HG03135 (cell line): ENCODE measurements around the gene PAM.
"Not testable (repeated sequence)": the region's sequence is repeated elsewhere in the genome, so short reads cannot be mapped to it uniquely, and the experiment has no call there.

Experiments
- ATAC-seq: cut with Tn5 transposase; IDR thresholded peaks from one replicate; pipeline ENCODE4 v1.9.1; 2021; ENCODE audit warnings: mild to moderate bottlenecking, moderate library complexity; ENCODE audit not compliant: unreplicated experiment

Gene PAM

GRCh38 chr5:102750151-102750834 lies 4.8 kb upstream of the PAM start:
- ATAC-seq, result no peak

GRCh38 chr5:102751903-102752376 lies 3.2 kb upstream of the PAM start:
- not testable (repeated sequence) for ATAC-seq

DNA sequence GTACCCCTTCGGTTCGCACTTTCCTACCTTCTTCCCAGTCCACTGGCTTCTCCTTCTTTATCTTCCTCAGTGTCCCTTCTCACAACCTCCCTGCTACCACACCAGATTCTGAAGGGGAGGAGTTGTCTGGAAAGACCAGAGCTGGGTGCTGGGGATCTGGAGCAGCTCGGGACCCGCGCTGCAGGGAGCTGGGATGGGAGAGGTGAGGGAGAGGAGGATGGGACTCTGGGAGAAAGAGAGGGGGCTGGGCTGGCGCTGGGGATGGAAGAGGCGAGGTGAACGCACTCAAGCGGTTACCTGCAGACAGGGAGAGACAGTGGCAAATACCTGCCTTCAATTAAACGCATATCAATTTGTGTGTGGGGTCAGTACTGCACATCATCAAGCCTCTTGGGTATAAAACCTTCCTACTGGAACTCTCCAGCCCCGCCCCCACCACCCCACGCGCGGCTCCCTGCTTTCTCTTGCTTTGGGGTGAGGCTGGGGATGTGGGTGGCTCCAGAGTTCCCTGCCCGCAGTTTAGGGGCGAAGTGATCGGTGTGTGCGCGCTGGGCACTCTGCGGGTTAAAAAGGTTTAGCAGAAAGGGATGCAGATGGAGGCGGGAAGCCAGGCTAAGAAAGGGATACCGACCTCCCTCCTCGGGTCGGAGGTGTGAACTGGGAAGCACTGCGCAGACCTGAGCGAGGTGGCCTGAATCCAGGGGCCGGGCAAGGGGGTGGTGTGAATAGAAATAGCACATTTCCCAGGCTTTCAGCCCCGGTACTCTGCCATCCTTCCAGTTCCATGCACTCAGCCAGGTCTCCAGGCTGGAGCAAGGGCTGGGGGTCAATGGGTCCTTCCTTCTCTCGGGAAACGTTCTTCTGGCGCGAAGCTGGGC lies 977 bp upstream of the PAM start:
- ATAC-seq, result no peak

DNA sequence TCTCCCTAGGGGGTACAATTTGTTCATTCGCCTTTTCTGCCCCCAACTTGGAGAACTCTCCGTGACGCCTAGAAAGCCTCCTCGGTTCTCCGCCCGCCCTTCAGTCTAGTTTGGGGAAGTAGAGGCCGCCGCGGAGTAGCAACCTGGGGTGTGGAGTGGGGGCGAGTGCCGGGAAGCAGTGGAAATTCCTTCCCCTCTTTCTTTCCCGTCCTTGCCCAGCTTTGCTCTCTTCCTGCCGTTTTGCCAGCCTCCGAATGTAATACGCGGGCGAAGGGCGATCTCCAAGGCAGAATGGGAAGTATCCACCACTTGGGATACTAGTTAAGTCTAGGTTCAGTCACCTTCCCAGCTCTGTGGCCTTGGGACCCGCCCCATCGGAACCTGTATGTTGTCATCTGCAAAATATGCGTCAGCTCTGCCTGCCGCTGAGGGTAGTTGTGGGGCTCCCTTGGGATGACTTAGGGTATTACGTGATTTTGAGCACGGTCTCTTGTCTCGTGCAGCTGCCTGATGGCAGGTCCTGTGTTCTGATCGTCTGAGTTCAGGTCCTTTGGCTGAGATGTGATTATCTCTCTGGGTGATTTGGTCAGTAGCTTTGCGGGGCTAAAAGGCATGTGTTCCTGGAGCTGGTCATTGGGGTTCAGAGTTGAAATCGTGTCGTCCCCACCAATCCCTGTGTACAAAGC lies 724 bp downstream of the PAM start:
- ATAC-seq, result peak; percentile 77

- no peak for ATAC-seq
Measured at GRCh38 chr5:102758576-102758975, 3.5 kb downstream of the PAM start.

- no peak for ATAC-seq
Measured at GRCh38 chr5:102759289-102759688, 4.2 kb downstream of the PAM start.

DNA sequence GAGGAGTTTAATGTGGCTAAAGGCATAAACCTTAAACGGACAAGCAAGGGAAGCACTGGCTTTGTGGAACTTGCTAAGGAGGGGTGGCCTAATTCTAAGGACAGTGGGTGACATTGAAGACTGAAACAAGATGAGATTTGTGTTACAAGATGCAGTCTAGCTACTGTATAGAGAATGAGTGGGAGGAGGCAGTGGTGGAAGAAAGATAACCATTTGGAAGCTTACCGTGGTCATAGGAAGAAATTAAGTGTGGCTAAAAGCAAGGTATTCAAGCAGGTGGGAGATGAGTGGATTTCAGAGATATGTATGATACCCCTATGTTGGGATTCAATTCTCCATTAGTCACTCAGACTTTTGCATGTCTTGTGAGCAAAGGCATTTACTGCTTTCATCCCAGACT lies 4.6 kb downstream of the PAM start:
- ATAC-seq, result no peak

GRCh38 chr5:102760815-102761214 lies 5.7 kb downstream of the PAM start:
- no peak for ATAC-seq

- peak; percentile 84 for ATAC-seq
Measured at GRCh38 chr5:102762095-102762534, 7.0 kb downstream of the PAM start.

DNA sequence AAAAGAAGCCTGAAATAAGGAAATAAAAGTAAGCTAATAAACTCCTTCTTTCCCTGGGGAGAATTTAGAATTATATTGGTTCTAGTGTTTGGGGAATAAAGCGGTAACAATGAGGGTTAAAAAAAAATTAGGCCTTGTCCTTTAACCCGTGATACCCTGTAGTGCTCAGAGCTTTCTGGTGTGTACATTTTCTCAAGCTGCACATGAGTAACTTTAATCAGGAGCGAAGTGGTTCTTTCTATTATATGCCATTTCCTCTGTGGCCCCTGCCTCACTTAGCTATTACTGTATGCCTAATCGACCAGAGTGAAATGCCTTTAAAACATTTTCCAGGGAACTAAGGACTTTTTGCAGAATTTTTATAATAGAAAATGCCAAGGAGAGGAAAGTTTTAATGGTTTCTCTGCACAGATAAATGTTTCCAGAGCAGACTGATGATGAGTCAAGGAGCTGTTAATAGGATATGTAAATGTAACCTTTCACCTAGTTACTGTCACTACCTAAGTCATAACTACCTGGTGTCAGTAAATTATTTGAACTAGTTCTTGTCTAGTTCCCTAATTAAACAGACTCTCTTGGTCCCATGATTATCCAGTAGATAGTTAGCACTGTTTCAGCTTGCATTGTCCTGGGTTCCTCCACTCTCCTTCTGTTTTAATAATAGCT lies 7.6 kb downstream of the PAM start:
- ATAC-seq, result peak; percentile 37

- ATAC-seq, result no peak
Measured at GRCh38 chr5:102763734-102764133, 8.6 kb downstream of the PAM start.

DNA sequence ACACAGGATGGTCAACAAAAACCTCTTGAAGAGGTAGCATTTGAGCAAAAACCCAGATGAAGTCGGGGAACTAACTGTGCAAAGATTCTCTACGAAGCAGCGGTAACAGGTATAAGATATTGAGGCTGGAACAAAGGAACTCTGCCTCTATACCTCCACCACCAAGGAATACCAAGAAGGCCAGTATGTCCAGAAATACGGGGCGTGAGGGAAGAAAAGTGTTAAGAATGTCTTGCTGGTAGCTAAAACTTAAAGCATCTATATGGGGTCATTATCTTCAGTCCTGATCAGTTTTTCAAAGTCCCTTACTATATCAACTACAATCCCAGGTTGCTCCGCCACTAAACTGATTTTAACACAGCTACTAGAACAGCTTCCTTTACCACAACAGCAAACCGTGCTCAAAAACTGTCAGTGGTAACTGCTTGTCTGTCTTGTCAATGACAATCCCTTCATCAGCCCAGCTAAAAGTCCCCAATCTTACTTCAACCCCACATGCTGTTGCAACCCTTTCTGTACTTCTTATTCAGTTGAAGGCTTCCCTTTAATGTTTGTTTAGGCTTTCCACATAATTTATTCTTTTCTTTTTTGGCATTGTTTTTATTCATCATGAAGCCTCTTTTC lies 9.4 kb downstream of the PAM start:
- ATAC-seq, result no peak

DNA sequence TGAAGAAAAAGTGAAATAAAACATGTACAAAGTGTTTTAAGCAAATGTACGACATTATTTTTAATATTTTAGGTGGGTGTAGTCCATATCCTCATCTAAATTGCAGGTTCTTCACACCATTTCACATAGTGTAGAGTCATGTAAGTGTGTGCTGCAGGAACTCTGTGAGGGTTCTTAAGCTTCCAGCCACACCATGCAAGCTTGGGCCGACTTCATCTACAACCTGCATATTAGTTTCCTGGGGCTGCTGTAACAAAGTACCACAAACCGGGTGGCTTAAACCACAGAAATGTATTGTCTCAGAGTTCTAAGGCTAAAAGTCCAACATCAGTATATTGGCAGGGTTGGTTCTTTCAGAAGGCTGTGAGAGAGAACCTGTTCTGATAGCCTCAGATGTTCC lies 10.2 kb downstream of the PAM start:
- no peak for ATAC-seq

- ATAC-seq, result no peak
Measured at GRCh38 chr5:102766295-102767090, 11.4 kb downstream of the PAM start.

- no peak for ATAC-seq
Measured at GRCh38 chr5:102767862-102768261, 12.8 kb downstream of the PAM start.

- ATAC-seq, result no peak
Measured at GRCh38 chr5:102770803-102771202, 15.7 kb downstream of the PAM start.

DNA sequence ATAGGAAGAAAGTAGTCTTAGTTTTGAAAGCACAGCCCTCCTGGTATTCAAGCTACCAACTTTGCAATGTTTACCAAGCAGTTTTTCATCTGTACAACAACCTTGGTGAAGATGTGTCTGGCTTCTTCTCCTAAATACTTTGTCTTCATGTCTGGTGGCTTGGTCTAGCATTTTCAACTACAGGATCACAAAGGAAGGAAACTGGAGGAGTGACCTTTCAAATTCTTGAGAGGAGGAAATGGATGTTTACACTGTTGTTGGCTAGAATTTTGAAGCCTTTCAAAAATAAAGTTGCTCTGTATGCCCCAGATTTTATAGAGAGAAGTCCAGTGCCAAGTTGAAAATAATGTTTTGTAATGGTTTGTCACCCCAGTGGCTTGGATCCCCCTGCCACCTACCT lies 16.3 kb downstream of the PAM start:
- no peak for ATAC-seq

GRCh38 chr5:102772273-102772672 lies 17.2 kb downstream of the PAM start:
- ATAC-seq, result no peak

- ATAC-seq, result no peak
Measured at GRCh38 chr5:102773133-102773532, 18.0 kb downstream of the PAM start.

- ATAC-seq, result not testable (repeated sequence)
Measured at GRCh38 chr5:102775756-102776155, 20.7 kb downstream of the PAM start.
